Activated naive CD8-positive, alpha-beta T cell (primary cell): ENCODE results near the gene IFIT2.
"Not testable (repeated sequence)": the region's sequence is repeated elsewhere in the genome, so short reads cannot be mapped to it uniquely, and the experiment has no call there.

Experiments used
- H3K27ac Mint-ChIP-seq: one replicate; pipeline ENCODE4 v1.8.0; 2021; ENCODE audit warnings: mixed read lengths
- H3K27me3 Mint-ChIP-seq: one replicate; pipeline ENCODE4 v1.8.0; 2021; ENCODE audit warnings: mixed read lengths
- H3K36me3 Mint-ChIP-seq: one replicate; pipeline ENCODE4 v1.8.0; 2021; ENCODE audit warnings: mixed read lengths
- H3K4me1 Mint-ChIP-seq: one replicate; pipeline ENCODE4 v1.8.0; 2021; ENCODE audit warnings: low read depth, mixed read lengths
- H3K4me3 Mint-ChIP-seq: one replicate; pipeline ENCODE4 v1.8.0; 2021; ENCODE audit warnings: mild to moderate bottlenecking, mixed read lengths
- H3K9me3 Mint-ChIP-seq: one replicate; pipeline ENCODE4 v1.8.0; 2021; ENCODE audit warnings: low read depth, mixed read lengths

The IFIT2 gene

GRCh38 chr10:89301721-89302445, at the start of gene IFIT2:
IFIT2 (plus strand) TSS chr10:89302046; CDS start chr10:89302124, 78 bp downstream.
- no peaks in the 10 kb centered on the region for H3K27me3 Mint-ChIP-seq
- peaks cover 27% of the 10 kb centered on the region for H3K36me3 Mint-ChIP-seq
- peaks cover 49% of the 10 kb centered on the region for H3K4me1 Mint-ChIP-seq
- peak within 1 kb of the TSS; percentile 91 for H3K4me3 Mint-ChIP-seq
- peak within 1 kb of the TSS; percentile 92 for H3K27ac Mint-ChIP-seq
- H3K9me3 Mint-ChIP-seq = peaks cover 4% of the 10 kb centered on the region

GRCh38 chr10:89252225-89252585, 49.6 kb upstream of the IFIT2 start:
- peaks cover 7% of the 10 kb centered on the region for H3K36me3 Mint-ChIP-seq
- peak overlapping the region; percentile 30 for H3K4me3 Mint-ChIP-seq
- peaks cover 35% of the 10 kb centered on the region for H3K4me1 Mint-ChIP-seq
- peaks cover 7% of the 10 kb centered on the region for H3K9me3 Mint-ChIP-seq
- H3K27me3 Mint-ChIP-seq = peaks cover under 1% of the 10 kb centered on the region
- H3K27ac Mint-ChIP-seq = peak overlapping the region; percentile 61

- H3K4me3 Mint-ChIP-seq = peak overlapping the region; percentile 35
- H3K27me3 Mint-ChIP-seq, H3K36me3 Mint-ChIP-seq, H3K9me3 Mint-ChIP-seq: not testable (repeated sequence)
- H3K27ac Mint-ChIP-seq = peak overlapping the region; percentile 11
- peaks cover 21% of the 10 kb centered on the region for H3K4me1 Mint-ChIP-seq
These were observed 46.7 kb upstream of the IFIT2 start for GRCh38 chr10:89255091-89255579.

GRCh38 chr10:89255793-89256192, 46.1 kb upstream of the IFIT2 start:
- Mint-ChIP-seq H3K27me3 (peaks cover 7% of the 10 kb centered on the region), H3K4me1 (peaks cover 19% of the 10 kb centered on the region), H3K27ac (no peak overlapping the region), H3K36me3 (peaks cover 7% of the 10 kb centered on the region), H3K9me3 (peaks cover 7% of the 10 kb centered on the region), H3K4me3 (no peak overlapping the region)

GRCh38 chr10:89256340-89256739, 45.5 kb upstream of the IFIT2 start:
- Mint-ChIP-seq H3K27me3 (peaks cover 7% of the 10 kb centered on the region), H3K4me1 (peaks cover 15% of the 10 kb centered on the region), H3K9me3 (peaks cover 7% of the 10 kb centered on the region), H3K4me3 (no peak overlapping the region), H3K36me3 (peaks cover 7% of the 10 kb centered on the region), H3K27ac (no peak overlapping the region)

GRCh38 chr10:89256962-89257361, 44.9 kb upstream of the IFIT2 start:
- Mint-ChIP-seq H3K27me3 (peaks cover 7% of the 10 kb centered on the region), H3K36me3 (peaks cover 7% of the 10 kb centered on the region), H3K4me3 (no peak overlapping the region), H3K4me1 (peaks cover 15% of the 10 kb centered on the region), H3K27ac (no peak overlapping the region), H3K9me3 (peaks cover 7% of the 10 kb centered on the region)

GRCh38 chr10:89257581-89257980, 44.3 kb upstream of the IFIT2 start:
- Mint-ChIP-seq H3K4me3 (no peak overlapping the region), H3K36me3 (peaks cover 7% of the 10 kb centered on the region), H3K27ac (no peak overlapping the region), H3K9me3 (peaks cover 7% of the 10 kb centered on the region), H3K27me3 (peaks cover 7% of the 10 kb centered on the region), H3K4me1 (peaks cover 13% of the 10 kb centered on the region)

GRCh38 chr10:89258881-89259280, 43.0 kb upstream of the IFIT2 start:
- Mint-ChIP-seq H3K27ac (no peak overlapping the region), H3K27me3 (peaks cover 7% of the 10 kb centered on the region), H3K4me3 (no peak overlapping the region), H3K9me3 (peaks cover 7% of the 10 kb centered on the region), H3K4me1 (peaks cover 12% of the 10 kb centered on the region), H3K36me3 (peaks cover 7% of the 10 kb centered on the region)

GRCh38 chr10:89262086-89263051, 39.5 kb upstream of the IFIT2 start:
- Mint-ChIP-seq H3K9me3 (no peaks in the 10 kb centered on the region), H3K4me3 (no peak overlapping the region), H3K36me3 (no peaks in the 10 kb centered on the region), H3K27ac (no peak overlapping the region), H3K27me3 (peaks cover 5% of the 10 kb centered on the region), H3K4me1 (peaks cover 5% of the 10 kb centered on the region)

- Mint-ChIP-seq H3K27me3 (peaks cover 3% of the 10 kb centered on the region), H3K36me3 (no peaks in the 10 kb centered on the region), H3K4me3 (no peak overlapping the region), H3K9me3 (no peaks in the 10 kb centered on the region), H3K27ac (no peak overlapping the region), H3K4me1 (peaks cover 5% of the 10 kb centered on the region)
These were observed 38.8 kb upstream of the IFIT2 start for GRCh38 chr10:89263091-89263490.

- Mint-ChIP-seq H3K4me1 (peaks cover 5% of the 10 kb centered on the region), H3K36me3 (no peaks in the 10 kb centered on the region), H3K9me3 (no peaks in the 10 kb centered on the region), H3K27ac (no peak overlapping the region), H3K27me3 (peaks cover 3% of the 10 kb centered on the region), H3K4me3 (no peak overlapping the region)
These were observed 38.3 kb upstream of the IFIT2 start for GRCh38 chr10:89263531-89263930.

- Mint-ChIP-seq H3K36me3 (no peaks in the 10 kb centered on the region), H3K27ac (no peak overlapping the region), H3K4me3 (no peak overlapping the region), H3K27me3 (no peaks in the 10 kb centered on the region), H3K9me3 (no peaks in the 10 kb centered on the region), H3K4me1 (no peaks in the 10 kb centered on the region)
These were observed 35.0 kb upstream of the IFIT2 start for GRCh38 chr10:89266721-89267453.

- H3K4me3 Mint-ChIP-seq = no peak overlapping the region
- no peaks in the 10 kb centered on the region for H3K9me3 Mint-ChIP-seq
- H3K36me3 Mint-ChIP-seq = no peaks in the 10 kb centered on the region
- no peaks in the 10 kb centered on the region for H3K4me1 Mint-ChIP-seq
- no peaks in the 10 kb centered on the region for H3K27me3 Mint-ChIP-seq
- H3K27ac Mint-ChIP-seq = no peak overlapping the region
These were observed 32.3 kb upstream of the IFIT2 start for GRCh38 chr10:89269433-89270152.

GRCh38 chr10:89270153-89270483, 31.7 kb upstream of the IFIT2 start:
- H3K27ac Mint-ChIP-seq = no peak overlapping the region
- no peaks in the 10 kb centered on the region for H3K9me3 Mint-ChIP-seq
- H3K27me3 Mint-ChIP-seq = no peaks in the 10 kb centered on the region
- no peak overlapping the region for H3K4me3 Mint-ChIP-seq
- no peaks in the 10 kb centered on the region for H3K4me1 Mint-ChIP-seq
- H3K36me3 Mint-ChIP-seq = no peaks in the 10 kb centered on the region
